Upper lobe of left lung (tissue), 6 donors: ENCODE measurements around the gene MMP24. TPM values are rescaled to one million over a fixed set of nuclear protein-coding genes. Genes with fewer than 3 reads are reported as not detected.

Experiments
- ATAC-seq, 2 donors: fragments of 200-7000 bp; cut with Tn5 transposase; one replicate each; pipeline ENCODE4 v1.9.1; 2022; ENCODE audit warnings: mild to moderate bottlenecking in 2 of 2, moderate library complexity in 2 of 2; ENCODE audit not compliant: low FRiP score in 2 of 2
- DNase-seq, 2 donors: peaks; one replicate each; pipeline ENCODE4 v3.0.0-alpha.2; 2019 to 2020
- H3K27ac ChIP-seq, 4 donors: fragments of 200-600 bp; sonication (generic); one replicate each; pipeline ENCODE4 v1.5.1; 2016 to 2019
- H3K27me3 ChIP-seq, 4 donors: fragments of 200-600 bp; sonication (generic); one replicate each; pipeline ENCODE4 v1.5.1; 2017 to 2019
- H3K36me3 ChIP-seq, 4 donors: fragments of 200-600 bp; sonication (generic); one replicate each; pipeline ENCODE4 v1.5.1; 2016 to 2019
- H3K4me1 ChIP-seq, 4 donors: fragments of 200-600 bp; sonication (generic); one replicate each; pipeline ENCODE4 v1.5.1; 2018 to 2019
- H3K4me3 ChIP-seq, 4 donors: fragments of 200-600 bp; sonication (generic); one replicate each; pipeline ENCODE4 v1.5.1; 2017 to 2019; ENCODE audit warnings: mild to moderate bottlenecking in 2 of 4, moderate library complexity in 1 of 4
- H3K9me3 ChIP-seq, 4 donors: fragments of 200-600 bp; sonication (generic); one replicate each; pipeline ENCODE4 v1.5.1; 2018 to 2019
- EP300 ChIP-seq, 4 donors: sonication (generic); formaldehyde crosslinking; IDR thresholded peaks; one replicate each; pipeline ENCODE4 v1.5.1; 2017; ENCODE audit warnings: antibody characterized with exemption in 4 of 4, control low read depth in 2 of 4
- POLR2A ChIP-seq, 4 donors: fragments of 450-650 bp; IDR thresholded peaks; one replicate each; pipeline ENCODE4 v1.5.1; 2016 to 2017; ENCODE audit warnings: antibody characterized with exemption in 4 of 4, mild to moderate bottlenecking in 2 of 4
- POLR2AphosphoS5 ChIP-seq, 2 donors: sonication (generic); formaldehyde crosslinking; IDR thresholded peaks; one replicate each; pipeline ENCODE4 v1.5.1; 2017; ENCODE audit warnings: antibody characterized with exemption in 2 of 2
- WGBS, 2 donors: methylation state at CpG; one replicate each; pipeline ENCODE4 v1.1.5; 2017 to 2018; 5-methylcytosine and 5-hydroxymethylcytosine counted together
- total RNA-seq, 6 donors: library from RNA; depleted of rRNA in 4 of 6; stranded (reverse); fragments of >200 nt in 4 of 6; gene quantifications; one replicate each; pipeline versions ENCODE4 v1.1.0 to v1.2.1, GENCODE V29; 2016 to 2021
- TF ChIP-seq, protein P1 (sequence below), 6 experiments: fragments of 450-650 bp in 4 of 6; fragments of 200-600 bp in 2 of 6; sonication (generic) in 2 of 6; IDR thresholded peaks; one replicate each; pipeline ENCODE4 v1.5.1; 2016 to 2019; ENCODE audit warnings: antibody characterized with exemption in 6 of 6
- donor health status: DM: no; HTN: no; CAD: no; lungs with moderate emphysema.
- donor health status: DM: no; HTN: yes; CAD: no; lungs with severe emphysema.

MMP24 gene
- total RNA-seq, 6 donors from 2014 or later: 7.3 to 25.4 (median 15.6) TPM

DNA sequence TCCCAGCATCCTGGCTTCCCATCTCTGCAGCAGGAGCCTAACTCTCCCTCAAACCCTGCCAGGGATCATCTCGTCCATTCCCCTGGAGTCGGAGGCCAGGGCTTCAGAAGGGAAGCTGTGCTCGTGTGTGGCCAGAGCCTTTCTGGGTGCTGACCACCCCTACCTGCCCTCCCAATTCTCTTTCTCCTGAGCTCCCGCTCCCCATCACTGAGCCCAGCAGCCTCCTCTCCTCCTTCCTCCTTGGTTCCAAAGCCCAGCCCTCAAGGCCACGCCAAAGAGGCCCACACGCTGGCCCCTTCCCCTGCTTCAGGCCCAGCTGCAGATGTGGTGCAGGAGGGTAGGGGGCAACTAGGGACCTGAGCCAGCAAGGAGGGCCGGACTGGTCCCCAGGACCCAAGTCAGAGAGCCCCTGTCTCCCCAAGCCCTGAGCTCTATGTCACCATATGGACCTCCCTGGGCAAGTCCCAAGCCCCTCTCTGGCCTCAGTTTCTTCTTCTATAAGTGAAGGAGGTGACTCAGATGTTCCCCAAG is 64.5 kb downstream of the MMP24 start:
- DNase-seq: no peak
- Histone ChIP-seq H3K27ac (no peak overlapping the region), H3K27me3 (no peaks in the 10 kb centered on the region), H3K36me3 (no peaks in the 10 kb centered on the region), H3K4me1 (no peaks in the 10 kb centered on the region), H3K9me3 (no peaks in the 10 kb centered on the region), H3K4me3 (no peak overlapping the region)
- 81 to 87% methylated on average over 7 of the region's 7 CpGs for WGBS, 2 donors
- ATAC-seq: no peak
- TF ChIP-seq POLR2AphosphoS5 (IDR thresholded peaks at IDR 0.05) (no peak), POLR2A (IDR thresholded peaks at IDR 0.05) (no peak), EP300 (IDR thresholded peaks at IDR 0.05) (no peak)
- TF ChIP-seq, protein P1, sequence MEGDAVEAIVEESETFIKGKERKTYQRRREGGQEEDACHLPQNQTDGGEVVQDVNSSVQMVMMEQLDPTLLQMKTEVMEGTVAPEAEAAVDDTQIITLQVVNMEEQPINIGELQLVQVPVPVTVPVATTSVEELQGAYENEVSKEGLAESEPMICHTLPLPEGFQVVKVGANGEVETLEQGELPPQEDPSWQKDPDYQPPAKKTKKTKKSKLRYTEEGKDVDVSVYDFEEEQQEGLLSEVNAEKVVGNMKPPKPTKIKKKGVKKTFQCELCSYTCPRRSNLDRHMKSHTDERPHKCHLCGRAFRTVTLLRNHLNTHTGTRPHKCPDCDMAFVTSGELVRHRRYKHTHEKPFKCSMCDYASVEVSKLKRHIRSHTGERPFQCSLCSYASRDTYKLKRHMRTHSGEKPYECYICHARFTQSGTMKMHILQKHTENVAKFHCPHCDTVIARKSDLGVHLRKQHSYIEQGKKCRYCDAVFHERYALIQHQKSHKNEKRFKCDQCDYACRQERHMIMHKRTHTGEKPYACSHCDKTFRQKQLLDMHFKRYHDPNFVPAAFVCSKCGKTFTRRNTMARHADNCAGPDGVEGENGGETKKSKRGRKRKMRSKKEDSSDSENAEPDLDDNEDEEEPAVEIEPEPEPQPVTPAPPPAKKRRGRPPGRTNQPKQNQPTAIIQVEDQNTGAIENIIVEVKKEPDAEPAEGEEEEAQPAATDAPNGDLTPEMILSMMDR (IDR thresholded peaks at IDR 0.05): no peak

DNA sequence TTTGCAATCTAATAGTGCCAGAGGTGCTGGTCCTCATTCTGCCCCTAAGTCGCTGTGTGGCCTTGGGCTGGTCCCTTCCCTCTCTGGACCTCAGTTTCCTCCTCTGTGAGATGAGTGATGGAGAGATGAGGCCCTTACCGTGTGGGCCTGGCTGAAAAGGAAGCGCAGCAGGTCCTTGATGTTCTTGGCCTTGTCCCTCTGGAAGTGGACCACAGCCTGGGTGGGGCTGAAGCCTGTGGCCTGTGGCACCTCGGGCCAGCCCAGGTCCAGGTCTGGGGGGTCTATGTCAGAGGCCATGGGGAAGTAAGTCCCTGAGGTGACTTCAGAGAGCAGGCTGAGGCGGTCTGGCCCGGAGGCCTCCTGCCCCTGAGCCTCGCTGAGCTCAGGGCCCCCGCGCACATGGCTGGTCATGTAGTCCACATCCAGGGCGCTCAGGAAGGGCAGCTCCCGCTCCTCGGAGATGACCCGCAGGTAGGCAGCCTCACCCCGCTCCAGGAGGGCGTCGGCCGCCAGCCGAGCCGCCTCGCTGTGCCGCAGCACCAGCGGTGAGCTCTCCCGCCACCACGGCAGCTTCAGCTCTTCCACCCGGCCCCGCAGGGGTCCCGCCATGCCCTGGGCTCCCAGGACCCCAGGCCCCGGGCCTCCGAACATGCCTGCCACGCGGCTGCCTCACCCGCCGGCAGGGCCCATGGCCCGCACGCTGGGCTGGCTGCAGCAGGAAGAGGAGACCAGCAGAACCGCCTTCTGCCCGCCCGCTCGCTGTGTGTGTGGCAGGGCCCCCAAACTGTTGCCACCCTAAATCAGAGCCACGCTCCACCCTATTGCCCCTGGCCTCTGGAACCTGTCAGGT is 65.4 kb downstream of the MMP24 start, which contains the start of gene FAM83C:
Gene FAM83C, minus strand, starts transcription at position 772 of the 850 bp plus-strand sequence. Its CDS starts 121 bp downstream, at position 651.
- H3K27ac ChIP-seq: no peak within 1 kb of the TSS
- H3K36me3 ChIP-seq: no peaks in the 10 kb centered on the region
- 81 to 87% methylated on average over 10 to 32 of the region's 40 CpGs for WGBS, 2 donors
- TF ChIP-seq, protein P1 (IDR thresholded peaks at IDR 0.05): no peak
- TF ChIP-seq POLR2A (IDR thresholded peaks at IDR 0.05): no peak
- TF ChIP-seq EP300 (IDR thresholded peaks at IDR 0.05): no peak
- H3K27me3 ChIP-seq: no peaks in the 10 kb centered on the region
- no peak for ATAC-seq
- no peak within 1 kb of the TSS for H3K4me3 ChIP-seq
- H3K9me3 ChIP-seq: no peaks in the 10 kb centered on the region
- DNase-seq: peak in 1 of 2 donors; percentile 80
- no peaks in the 10 kb centered on the region for H3K4me1 ChIP-seq

DNA sequence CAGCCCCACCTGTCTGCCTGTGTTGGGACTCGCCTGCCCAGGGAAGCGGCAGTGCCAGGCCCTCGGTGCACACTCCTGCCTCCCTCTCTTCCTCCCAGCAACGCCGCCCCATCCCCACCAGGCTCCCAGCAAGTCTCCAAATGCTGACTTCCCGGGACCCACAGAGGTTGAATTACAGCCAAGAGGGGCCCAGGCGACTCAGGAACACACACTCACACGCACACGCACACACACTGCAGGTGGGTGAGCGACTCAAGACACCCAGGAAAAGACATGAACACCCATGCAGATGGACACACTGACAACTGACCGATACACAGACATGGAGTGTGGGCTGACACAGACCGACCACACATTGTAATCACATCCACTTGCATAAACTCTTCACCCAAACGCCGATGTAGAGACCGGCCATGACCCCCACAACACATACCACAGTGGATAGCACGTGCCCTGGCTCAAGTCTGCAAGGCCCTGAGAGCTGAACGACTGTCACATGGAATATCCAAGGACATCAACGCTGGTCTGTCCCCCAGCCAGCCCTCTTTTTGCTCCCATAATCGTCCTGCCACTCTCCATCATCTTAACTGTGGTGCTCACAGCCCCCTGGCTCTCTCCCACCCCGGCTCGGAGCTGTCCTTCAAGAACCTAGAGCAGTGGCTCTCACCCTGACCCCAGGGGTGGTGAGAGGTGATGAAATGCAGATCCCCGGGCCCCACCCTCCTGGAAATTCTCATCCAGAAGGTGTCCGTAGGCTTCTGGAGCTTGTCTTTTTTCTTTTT is 66.2 kb downstream of the MMP24 start:
- no peak for TF ChIP-seq POLR2AphosphoS5 (IDR thresholded peaks at IDR 0.05)
- TF ChIP-seq, protein P1 (IDR thresholded peaks at IDR 0.05): no peak
- TF ChIP-seq POLR2A (IDR thresholded peaks at IDR 0.05): no peak
- TF ChIP-seq EP300 (IDR thresholded peaks at IDR 0.05): no peak
- H3K36me3 ChIP-seq: no peaks in the 10 kb centered on the region
- DNase-seq (no peak), ATAC-seq (no peak)
- H3K9me3 ChIP-seq: no peaks in the 10 kb centered on the region
- H3K27me3 ChIP-seq: no peaks in the 10 kb centered on the region
- no peaks in the 10 kb centered on the region for H3K4me1 ChIP-seq
- 62 to 76% methylated on average over 17 to 23 of the region's 23 CpGs for WGBS, 2 donors
- no peak overlapping the region for H3K27ac ChIP-seq
- H3K4me3 ChIP-seq: no peak overlapping the region

DNA sequence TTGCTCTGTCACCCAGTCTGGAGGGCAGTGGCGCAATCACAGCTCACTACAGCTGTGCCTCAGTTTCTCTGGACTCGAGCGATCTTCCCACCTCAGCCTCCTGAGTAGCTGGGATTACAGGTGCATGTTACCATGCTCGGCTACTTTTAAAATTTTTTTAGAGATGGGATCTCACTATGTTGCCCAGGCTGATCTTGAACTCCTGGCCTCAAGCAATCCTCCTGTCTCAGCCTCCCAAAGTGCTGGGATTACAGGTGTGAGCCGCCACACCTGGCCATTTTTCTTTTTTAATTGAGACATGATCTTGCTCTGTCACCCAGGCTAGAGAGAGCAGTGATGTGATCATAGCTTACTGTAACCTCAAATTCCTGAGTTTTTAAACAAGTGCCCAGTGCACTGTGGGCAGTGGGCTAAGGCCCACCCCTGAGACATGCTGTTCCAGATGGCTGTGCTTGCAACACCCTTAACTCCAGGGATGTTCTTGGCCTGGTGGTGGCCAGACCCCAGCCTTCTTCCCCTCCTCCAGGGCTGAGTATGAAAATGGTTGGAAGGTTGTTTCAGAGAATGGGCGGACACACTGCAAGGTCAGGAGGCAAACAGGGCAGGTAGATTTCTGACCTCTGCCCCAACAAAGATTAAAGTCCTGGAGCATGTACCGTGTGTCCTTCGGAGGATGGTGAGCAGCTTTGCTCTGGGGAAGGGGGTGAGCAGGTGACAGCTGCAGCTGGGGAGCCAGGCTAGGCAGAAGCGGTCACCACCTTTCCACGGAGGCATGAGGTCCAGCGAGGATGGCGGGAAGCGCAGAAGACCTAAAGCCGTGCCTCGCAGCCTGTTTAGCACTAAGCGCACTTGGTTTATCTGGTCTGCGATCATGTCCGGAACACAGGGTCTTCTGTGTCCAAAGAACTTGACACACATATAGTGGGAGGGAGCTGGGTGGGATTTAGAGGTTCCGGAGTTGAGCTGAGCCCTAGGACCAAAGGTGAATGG is 67.1 kb downstream of the MMP24 start:
- H3K9me3 ChIP-seq: no peaks in the 10 kb centered on the region
- H3K4me3 ChIP-seq: no peak overlapping the region
- ATAC-seq (no peak), DNase-seq (no peak)
- no peak overlapping the region for H3K27ac ChIP-seq
- H3K36me3 ChIP-seq: no peaks in the 10 kb centered on the region
- WGBS, 2 donors: 86 to 92% methylated on average over 18 to 19 of the region's 19 CpGs
- H3K4me1 ChIP-seq: no peaks in the 10 kb centered on the region
- TF ChIP-seq EP300 (IDR thresholded peaks at IDR 0.05): no peak
- TF ChIP-seq POLR2A (IDR thresholded peaks at IDR 0.05): no peak
- TF ChIP-seq POLR2AphosphoS5 (IDR thresholded peaks at IDR 0.05): no peak
- TF ChIP-seq, protein P1 (IDR thresholded peaks at IDR 0.05): no peak
- no peaks in the 10 kb centered on the region for H3K27me3 ChIP-seq
